ENCODE results near the gene RIPOR1.
"Not testable (repeated sequence)": the region's sequence is repeated elsewhere in the genome, so short reads cannot be mapped to it uniquely, and the experiment has no call there.

RIPOR1 gene
- 3.5 to 18.5 (median 9.1) reads per million in 3 experiments for total RNA-seq

DNA sequence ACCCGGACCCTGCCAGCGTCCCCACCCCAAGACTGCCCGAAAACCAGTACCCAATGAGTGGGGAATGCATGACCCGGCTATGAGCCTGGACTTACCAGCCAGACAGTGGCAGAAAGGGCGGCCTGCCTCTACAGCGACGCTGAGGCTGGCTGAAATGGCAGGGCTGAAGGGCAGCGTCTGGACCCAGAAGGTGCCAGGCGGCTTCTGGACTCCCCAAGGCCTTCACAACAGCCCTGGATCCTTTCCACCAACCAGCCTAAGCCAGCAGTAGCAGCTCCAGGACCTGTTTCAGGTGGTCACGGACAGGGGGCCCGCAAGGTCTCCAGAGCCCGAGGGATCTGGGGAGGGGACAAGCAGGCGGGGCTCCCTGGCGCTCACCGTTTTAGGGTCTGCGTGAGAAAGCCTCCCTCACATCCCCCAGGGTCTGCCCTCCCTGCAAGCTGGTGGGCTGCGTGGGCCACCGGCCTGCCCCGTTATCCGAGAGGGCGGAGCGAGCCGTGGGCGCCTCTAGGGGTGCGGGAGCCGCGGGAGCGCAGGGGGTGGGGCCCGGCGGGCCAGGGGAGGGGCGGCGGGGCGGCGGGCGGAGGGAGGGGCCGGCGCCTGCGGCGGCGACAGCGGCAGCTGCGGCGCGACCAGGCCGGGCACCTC, at the start of gene RIPOR1:
TSS of gene RIPOR1 (plus strand) at position 608 of the 648 bp plus-strand sequence. CDS start 9,618 bp downstream, outside the sequence.
- peak; percentile 24 for DNase-seq

DNA sequence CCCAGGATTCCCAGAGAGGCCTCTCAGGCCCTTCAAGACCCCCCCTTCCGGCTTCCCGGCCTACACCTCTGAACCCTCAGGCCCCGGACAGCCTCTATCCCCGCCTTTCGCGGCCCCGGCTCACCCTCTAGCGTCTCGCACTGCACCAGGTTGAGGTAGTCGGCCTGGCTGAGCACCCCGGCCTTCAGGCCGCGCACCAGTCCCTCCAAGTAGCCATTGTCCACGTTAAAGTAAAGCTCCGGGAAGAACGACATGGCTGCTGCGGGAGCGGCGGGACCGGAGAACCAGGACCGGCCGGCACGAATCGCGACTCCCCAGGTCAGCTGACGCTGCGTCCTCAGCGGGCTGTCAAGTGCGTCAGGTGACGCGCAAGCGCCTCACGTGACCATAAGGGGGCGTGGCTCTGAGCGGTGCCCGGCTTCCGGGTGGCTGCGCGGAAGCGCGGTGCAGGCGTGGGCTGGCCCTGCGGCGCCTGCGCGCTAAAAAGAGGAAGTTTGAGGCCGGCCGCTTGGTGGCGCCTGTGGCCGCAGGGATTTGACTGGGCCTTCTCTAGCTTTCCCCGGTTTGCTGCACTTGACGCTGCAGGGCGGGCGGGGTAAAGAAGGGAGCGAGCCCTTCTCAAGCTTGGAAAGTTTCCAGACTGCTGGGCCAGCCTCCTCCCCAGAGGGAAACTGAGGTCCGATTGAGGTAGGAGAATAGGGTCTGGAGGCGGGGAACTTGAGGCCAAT, 47.6 kb upstream of the RIPOR1 start, which contains the start of gene ATP6V0D1:
TSS of gene ATP6V0D1 (minus strand) at position 325 of the 728 bp plus-strand sequence. CDS start at position 254, 71 bp downstream.
- DNase-seq = peak; percentile 99

- peak; percentile 14 for DNase-seq
Measured at GRCh38 chr16:67481561-67482232, 46.9 kb upstream of the RIPOR1 start.

GRCh38 chr16:67482233-67482924, 46.2 kb upstream of the RIPOR1 start:
- DNase-seq = no peak

DNA sequence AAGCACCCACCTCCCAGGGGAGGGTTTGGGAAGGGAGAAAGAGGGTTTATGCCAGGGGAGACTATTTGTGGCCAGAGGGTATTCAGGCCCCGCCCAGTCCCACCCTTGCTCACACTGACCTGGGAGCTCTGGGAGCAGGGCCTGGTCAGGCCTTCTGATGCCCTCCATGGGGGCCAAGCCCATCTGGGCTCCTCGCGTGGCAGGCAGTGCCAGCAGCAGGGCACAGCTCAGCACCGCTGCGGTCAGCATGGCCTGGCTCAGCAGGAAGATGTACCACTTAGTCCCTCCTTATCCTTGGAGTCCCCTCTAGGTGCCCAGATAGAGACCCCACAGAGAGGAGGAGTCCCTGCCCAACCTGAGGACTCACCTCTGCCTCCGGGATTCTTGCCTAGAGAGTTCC, 45.5 kb upstream of the RIPOR1 start, which contains the start of gene AGRP:
TSS of gene AGRP (minus strand) at position 398 of the 400 bp plus-strand sequence. CDS start at position 249, 149 bp downstream.
- no peak for DNase-seq

- DNase-seq = no peak
Measured at GRCh38 chr16:67483731-67484525, 44.7 kb upstream of the RIPOR1 start.

DNA sequence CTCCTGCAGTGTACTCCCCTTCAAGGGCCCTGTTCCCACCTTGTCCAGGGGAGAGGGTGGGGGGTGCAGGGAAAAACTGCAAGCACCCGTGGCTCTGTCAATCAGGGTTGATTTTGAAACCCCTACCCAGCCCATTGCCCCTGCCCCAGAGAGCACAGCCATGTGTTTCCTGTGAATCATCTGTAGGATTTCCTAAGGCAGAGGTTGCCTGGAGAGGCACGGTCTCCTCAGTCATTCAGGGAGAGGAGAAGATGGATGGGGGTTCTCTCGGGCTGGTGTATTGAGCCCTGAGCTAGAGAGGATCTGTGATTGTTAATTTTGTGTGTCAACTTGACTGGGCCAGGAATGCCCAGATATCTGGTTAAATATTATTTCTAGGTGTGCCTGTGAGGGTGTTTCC, 41.8 kb upstream of the RIPOR1 start:
- no peak for DNase-seq

DNA sequence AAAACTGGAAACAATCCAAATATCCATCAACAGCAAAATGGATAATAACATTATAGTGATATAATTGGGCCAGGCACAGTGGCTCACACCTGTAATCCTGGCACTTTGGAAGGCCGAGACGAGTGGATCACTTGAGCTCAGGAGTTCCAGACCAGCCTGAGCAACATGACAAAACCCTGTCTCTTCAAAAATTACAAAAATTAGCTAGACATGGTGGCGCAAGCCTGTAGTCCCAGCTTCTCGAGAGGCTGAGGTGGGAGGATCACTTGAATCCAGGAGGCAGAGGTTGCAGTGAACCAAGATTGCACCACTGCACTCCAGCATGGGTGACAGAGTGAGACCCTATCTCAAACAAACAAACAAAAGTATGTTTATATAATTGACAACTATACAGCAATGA, 41.1 kb upstream of the RIPOR1 start:
- DNase-seq = not testable (repeated sequence)

GRCh38 chr16:67489401-67490083, 39.1 kb upstream of the RIPOR1 start:
- no peak for DNase-seq

DNA sequence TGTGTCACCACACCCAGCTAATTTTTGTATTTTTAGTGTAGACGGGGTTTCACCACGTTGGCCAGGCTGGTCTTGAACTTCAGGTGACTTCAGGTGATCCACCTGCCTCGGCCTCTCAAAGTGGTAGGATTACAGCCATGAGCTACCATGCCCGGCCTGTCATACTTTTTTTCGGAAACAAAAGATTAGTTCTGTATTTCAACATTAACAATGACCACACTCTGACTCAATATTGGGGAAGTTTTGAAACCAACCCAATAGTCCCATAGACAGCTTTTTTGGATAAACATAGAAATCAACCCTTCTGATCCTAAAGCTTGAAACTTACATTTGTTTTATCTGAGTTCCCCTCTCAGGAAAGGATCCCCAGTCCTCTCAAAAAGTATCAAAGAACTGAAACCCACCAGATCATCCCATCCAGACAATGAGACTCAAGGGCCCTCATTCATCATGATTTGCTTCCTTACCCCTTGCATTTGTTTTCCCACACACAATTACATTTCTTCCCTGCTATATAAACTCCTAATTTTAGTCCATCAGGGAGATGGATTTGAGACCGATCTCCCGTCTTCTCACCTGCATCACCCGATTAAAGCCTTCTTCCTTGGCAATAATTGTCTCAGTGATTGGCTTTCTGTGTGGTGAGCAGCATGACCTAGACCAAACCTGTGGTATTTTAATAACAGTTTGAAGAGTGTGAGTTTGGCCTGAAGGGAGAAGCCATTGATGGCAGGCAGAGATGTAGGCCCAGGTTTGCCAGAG, 38.1 kb upstream of the RIPOR1 start:
- no peak for DNase-seq

DNA sequence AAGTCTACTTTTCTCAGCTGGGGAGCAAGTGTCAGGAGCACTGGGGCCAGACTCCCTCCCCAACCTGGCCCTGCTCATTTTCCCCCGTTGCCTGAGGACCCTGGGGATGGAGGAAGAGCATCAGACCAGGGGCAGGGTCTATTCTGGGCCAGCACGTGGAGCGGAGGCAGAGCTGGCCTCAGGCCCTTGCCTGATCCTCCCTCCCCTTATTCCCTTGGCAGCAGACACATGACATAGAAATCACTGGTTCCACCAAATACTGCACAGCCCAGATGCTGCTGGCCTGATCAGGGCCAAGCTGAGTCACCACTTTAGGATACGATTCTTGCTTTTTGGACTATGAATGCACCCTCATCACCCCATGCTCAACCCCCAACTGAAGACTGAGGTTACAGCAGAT, 29.5 kb upstream of the RIPOR1 start:
- DNase-seq = no peak

DNA sequence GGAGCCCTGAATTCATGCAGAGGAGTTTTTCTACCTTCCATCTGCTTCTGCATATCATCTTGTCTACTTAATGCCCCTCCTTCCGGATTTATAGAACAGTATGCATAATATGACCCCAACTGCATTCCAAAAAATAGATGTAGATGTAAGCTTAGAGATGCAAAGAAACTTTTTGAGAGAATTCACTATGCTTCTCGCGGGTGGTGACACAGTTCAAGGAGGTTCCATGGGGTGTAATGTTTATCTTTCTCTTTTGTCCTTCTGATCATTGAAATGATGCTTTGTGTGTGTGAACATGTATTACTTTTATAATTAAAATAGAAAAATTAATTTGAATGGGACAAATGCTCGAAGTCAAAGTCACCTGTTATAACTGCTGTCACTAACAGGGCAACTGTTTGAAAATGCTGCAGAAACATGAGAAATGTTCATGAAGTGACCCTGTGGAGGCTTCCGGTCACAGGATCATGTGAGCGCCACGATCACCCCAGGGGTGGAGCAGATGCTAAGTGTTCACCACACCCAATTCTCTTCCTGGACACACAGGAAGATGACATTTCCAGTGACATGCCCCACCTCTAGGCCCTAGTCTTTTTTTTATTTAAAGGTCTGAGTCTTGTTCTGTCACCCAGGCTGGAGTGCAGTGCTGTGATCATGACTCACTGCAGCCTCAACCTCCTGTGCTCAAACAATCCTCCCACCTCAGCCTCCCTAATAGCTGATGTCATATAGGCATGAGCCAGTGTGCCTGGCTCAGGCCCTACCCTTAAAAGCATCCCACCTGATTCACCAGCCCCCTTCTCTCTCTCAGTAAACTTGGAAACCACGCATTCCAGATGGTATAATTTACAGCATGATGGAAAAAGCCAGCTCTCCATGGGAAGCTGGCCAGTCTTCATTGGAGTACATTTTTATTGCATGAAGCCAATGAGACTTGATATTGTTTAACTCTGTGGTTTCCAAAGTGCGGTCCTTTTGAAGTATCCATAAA, 24.3 kb upstream of the RIPOR1 start:
- DNase-seq = peak; percentile 40

DNA sequence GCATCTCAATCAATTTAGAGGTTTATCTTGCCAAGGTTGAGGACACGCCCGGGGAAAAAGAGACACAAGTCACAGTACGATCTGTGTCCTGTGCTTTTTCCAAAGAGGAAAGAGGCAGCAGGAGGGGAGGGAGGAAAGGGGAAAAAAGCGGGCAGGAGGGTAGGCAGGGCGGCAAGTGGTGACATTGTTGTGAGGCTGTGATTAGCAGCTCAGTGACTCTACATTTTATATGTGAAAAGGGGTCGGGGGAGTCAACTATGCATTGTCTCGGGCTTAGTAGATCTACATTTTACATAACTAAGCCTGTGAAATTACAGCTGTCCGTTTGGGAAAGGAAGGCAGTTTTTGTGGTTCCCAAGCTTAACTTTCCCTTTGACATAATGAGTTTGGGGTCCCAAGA, 22.2 kb upstream of the RIPOR1 start:
- no peak for DNase-seq

GRCh38 chr16:67509016-67509415, 19.6 kb upstream of the RIPOR1 start:
- DNase-seq = no peak

GRCh38 chr16:67513892-67514291, 14.7 kb upstream of the RIPOR1 start:
- not testable (repeated sequence) for DNase-seq

DNA sequence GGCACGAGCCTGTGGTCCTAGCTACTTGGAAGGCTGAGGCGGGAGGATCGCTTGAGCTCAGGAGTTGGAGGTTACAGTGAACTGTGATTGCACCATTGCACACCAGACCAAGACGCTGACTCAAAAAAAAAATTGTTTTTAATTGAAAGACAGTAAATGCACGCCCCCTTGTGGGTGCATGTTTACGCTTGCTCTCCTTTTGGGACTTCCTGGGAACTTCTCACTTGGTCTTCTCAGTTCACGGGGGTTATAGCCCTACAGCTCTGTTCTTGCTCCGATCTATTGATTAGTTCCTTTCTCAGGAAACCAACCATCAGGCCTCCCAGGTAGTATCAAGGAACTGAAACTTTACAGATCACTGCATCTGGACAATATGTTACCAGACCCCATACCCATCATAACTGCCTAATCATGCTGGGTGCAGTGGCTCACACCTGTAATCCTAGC, 14.2 kb upstream of the RIPOR1 start:
- DNase-seq = peak; percentile 74

DNA sequence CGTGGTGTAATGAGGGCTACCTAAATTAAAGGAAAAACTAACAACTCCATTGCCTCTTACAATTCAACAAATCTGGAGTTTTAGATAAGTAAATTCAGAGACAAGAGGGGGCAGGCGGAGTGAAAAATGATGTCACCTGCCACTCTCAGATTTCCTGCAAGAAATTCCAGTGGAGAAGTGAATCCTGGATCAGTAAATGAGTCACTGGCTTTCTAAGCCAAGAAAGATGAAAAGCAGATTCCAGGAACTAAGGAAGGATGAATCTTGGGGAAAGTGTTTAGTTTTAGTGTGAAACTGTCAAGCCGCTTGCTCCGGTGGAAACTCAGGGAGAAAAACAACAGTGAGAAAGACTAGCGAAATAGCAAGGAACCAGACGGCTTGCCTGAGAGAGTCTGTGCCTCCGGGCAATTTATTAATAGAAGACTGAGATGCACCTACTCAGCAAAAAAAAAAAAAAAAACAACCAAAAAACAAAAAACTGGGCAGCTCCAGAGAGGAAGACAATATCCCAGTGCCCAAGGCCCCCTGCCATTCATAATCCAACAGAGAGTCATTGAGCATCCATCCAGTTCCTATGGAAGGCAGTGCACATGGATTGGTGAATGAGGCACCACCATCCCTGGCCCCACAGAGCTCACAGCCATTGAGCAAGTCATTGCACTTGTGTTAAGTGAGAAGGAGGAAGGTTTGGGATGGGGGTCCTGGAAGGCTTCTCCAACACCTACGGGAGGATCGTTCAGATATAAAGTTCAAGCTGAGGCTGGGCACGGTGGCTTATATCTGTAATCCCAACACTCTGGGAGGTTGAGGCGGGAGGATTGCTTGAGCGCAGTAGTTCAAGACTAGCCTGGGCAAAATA, 12.1 kb upstream of the RIPOR1 start:
- DNase-seq = no peak

GRCh38 chr16:67517155-67517445, 11.5 kb upstream of the RIPOR1 start:
- DNase-seq = no peak

Data from central memory CD4-positive, alpha-beta T cell (primary cell).